C1 segment of cervical spinal cord (tissue), 14 donors: Measurements from ENCODE around the gene PPP1R13B.
A peak's percentile ranks its signal among the peaks of the same experiment; 100 is the strongest.
"Not testable (repeated sequence)": the region's sequence is repeated elsewhere in the genome, so short reads cannot be mapped to it uniquely, and the experiment has no call there.

Experiments
- DNase-seq, 14 donors: peaks; one replicate each; lab custom pipeline; 2025; lab: John Stamatoyannopoulos, UW

PPP1R13B gene

DNA sequence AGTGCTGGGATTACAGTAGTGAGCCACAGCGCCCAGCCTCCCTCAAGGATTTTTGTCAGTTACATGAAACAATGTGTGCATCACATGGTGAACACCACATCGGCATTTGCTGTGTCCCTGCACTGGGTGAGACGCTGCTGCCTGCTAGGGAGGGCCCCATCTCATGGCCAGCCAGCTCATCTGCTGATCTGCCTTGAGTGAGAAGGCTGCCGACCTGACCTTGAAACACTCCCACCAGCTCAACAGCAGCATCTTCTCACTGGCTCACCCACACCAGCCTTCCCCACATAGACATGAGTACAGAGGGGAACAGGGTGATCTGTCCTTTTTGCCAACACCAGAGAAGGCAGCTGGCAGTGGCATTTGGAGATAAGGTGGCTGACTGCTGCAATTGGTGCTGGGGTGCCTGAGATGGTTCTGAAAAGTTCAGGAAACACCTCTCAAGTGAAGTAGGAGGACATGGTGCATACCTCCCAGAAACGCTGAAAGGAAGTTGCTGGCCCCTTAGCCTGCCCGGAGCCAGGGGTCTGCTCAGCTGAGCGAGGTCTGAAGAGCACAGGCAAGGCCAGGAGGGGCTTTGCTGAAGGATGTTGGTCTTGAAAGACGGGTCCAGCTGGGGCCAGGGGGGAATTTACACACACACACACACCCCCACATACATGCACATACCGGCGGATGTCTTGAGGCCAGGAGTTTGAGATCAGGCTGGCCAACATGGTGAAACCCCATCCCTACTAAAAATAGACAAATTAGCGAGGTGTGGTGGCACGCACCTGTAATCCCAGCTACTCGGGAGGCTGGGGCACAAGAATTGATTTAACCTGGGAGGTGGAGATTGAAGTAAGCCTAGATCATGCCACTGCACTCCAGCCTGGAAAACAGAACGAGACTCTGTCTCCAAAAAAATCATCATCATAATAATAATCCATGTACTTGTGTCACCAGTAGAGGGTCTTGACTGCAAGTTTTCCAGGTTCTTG lies 14.3 kb upstream of the PPP1R13B start:
- DNase-seq = no peak

DNA sequence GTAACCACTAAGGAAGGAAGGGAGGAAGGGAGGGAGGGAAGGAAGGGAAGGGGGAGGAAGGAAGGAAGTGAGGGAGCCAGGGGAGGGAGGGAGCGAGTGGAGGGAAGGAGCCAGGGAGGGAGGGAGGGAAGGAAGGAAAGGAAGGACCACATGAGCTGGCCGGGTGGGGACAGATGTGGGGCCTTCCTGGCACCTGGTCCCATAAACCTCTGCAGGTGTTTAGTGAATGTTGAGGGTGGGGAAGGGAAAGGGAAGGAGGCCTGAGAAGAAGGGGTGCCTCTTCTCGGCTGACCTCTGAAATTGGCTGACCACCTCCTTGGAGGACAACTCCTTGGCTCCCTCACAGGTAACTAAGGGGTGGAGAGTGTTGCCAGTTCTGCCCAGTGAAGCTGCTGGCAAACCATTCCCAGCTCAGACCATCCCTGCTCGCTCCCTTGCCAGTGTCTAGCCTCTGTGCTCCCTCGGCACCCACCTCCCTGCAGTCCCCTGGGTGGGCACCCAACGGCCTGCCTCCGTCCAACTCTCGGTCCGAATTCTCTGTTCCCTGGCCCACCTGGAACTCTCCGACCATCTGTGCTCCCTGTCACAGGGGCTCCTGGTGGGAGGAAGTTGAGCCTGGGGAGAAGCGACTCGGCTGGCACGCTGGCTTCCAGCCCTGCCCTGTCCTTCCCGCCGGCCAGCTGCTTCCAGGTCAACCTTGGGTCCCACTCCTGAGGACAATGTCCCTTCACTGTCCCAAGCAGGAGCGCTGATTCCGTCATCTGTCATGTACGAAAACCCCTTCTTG lies 12.2 kb upstream of the PPP1R13B start:
- DNase-seq = peak in 1 of 14 donors; percentile 20

DNA sequence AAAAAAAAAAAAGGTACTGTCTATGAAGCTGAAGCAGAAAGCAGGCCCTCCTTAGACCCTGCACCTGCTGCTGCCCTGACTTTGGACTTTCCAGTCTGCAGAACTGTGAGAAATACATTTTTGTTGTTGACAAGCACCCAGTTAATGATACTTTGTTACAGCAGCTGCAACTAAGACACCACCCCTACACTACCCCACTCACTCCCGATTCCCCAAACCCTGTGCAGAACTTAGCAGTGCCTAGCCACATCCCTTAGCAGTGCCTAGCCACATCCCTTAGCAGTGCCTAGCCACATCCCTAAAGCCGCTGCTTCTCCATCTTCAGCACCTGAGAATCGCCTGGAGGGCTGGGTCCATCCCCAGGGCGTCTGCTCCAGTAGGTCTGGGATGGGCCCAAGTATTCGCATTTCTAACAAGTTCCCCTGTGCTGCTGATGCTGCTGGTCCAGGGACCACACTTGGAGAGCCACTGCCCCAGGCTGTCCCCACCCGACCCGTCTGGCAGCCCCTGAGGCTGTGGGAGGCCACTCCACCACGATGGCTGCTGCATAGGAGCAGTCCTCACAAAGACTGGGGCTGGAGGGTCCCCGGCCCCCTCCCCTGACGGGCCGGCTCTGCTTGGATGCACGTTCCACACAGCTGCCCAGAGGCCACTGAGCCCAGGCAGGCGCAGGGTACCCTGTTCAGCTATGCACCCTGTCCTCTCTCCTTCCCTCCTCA lies 10.8 kb upstream of the PPP1R13B start:
- DNase-seq = no peak

- DNase-seq = no peak
Measured at GRCh38 chr14:103857256-103857655, 9.9 kb upstream of the PPP1R13B start.

DNA sequence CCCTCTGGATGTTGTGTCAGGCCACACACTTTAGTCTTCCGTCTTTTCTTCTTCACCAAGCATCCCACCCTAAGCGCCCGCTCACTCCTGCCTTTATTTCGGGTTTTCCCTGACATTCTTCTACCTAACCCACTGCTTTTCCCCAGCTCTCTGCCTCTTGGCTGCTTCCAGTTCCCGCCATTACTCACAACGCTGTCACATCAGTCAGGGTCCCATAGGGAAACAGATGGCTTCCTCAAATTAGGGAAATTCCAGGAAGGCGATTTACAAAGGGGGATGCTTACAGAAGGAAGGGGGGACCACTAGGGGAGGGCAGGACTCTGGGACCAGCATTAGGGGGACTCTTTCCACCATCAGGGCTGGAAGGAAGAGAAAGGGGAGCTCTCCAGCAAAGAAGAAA lies 9.2 kb upstream of the PPP1R13B start:
- no peak for DNase-seq

DNA sequence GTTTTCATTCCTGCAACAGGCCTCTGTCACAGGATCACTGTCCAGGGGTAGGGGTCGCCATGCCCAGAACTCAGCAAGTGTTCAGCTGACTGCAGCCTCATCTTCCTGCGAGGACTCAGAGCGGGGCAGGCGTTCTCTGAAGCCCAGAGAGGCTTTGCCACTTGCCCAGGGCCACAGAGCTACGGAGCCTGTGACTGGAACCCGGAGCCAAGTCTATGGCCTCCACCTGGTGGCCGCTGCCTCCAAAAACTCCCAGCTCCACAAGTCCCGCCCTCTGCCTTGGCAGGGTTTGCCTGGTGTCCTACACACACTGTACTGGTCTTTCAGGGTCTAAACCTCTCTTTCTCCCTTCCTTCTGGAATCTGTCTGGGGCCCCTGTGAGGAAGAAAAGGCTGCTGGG lies 8.7 kb upstream of the PPP1R13B start:
- DNase-seq = no peak

DNA sequence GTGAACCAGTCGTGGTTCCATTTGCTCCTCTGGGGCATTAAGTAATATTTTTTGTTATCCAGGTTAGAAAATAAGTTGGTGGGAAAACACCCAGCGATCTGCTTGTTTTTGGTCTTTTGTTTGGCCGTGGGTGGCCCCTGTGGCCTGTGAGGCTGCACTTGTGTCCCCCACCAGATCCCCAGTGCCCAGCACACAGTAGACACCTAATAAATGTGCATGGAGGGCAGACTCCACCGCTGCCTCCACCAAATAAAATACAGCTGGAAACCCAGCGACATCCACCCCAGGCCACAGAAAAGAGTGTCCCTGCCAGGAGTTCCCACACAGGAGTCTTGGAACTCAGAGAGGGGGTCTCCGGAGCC lies 8.3 kb upstream of the PPP1R13B start:
- DNase-seq = no peak

GRCh38 chr14:103854822-103855733 lies 7.7 kb upstream of the PPP1R13B start:
- DNase-seq = no peak

GRCh38 chr14:103854017-103854808 lies 6.8 kb upstream of the PPP1R13B start:
- DNase-seq = no peak

DNA sequence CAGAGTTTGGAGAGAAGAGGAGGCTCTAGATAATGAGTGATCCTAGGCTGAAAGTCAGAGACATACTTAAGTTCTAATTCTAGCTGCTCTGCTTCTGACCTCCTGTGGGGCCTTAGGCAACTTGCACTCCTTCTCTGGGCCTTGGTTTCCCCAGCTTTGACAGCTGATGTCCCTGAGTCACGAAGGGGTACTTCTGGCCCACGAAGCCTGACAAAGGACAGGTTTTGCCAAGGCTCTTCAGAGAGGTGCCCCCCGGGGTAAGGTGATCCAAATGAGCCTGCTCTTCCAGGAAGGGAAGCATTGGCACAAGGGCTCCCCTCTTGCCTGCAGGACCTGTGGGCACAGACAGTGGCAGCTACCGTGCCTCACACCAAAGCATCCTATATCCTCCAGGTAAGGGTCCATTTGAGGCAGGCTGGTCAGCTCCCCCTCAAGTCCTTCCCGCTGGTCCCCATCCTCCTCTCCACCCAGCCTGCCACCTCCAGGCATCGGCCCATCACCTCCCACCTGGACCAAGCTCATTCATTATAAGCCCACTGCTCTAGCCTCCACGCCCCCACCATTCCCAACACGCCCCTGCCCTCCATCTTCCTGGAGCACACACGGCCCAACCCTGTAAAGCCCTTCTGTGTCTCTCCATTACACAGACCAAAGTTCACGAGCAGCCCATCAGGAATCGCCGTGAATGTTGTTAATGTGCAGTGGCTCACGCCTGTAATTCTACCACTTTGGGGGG lies 1.9 kb upstream of the PPP1R13B start:
- DNase-seq = no peak

DNA sequence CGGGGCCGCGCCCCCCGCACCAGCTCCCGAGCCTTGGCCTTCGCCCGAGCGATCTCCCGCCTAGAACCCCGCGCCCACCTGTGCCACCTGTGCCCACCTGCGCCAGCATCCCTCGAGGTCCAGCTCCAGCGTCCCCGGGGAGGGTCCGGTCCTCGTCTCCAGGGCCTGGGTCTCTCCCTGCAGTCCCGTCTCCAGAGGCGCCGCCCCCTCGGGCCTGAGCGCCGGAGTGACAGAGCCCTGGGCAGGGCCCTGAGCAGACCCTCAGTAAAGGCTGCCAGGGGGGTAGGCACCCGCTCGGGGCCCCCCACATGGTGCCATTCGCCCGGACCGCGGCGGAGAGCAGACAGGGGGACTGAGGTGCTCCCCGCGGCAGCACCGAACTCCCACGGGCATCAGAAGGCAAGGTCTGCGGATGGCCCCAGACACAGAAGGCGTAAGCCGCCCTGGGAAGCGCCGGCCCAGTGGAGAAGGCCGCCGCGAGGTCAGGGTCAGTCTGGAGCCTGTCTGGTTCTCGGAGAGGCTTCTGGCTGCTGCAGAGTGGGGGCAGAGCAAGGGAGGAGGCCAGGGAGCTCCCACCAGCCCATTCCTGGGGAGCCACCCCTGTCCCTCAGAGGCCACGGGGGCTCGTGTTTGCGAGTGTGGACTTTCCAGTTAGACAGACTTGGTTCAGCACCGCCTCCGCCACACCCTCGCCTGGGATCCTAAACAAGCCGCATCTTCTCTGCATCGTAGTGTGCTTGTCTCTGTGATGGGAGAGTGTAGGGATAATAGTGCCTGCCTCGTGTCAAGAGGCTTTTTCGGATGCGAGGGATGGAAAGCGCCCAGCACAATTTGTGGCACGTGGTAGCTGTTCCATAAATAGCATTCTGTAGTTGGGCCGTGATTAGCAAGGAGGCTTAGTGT lies 1.1 kb upstream of the PPP1R13B start:
- DNase-seq = peak in 3 of 14 donors; percentile 29 to 53 (median 49)

- peak in 2 of 14 donors; percentile 43 to 55 for DNase-seq
Measured at GRCh38 chr14:103846543-103847450, 578 bp downstream of the PPP1R13B start.

DNA sequence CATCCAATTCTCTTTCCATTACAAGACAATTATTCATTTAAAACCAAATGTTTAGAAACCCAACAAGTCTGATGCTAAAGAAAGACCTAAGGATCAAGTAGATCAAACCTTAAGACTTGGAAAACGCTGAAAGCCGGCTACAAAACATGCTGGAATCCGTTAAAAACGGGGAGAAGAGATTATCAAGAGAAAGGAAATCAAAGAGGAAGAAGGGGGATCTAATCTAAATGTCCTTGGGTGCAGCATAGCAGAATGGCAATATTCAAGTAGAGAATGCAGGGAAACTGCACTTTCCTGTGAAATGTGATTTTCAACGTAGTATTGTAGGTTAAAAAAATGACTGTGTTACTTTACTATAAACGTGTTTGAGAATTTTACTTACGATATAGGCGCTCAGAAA lies 1.3 kb downstream of the PPP1R13B start:
- DNase-seq = no peak

GRCh38 chr14:103845327-103845726 lies 2.0 kb downstream of the PPP1R13B start:
- DNase-seq = no peak

DNA sequence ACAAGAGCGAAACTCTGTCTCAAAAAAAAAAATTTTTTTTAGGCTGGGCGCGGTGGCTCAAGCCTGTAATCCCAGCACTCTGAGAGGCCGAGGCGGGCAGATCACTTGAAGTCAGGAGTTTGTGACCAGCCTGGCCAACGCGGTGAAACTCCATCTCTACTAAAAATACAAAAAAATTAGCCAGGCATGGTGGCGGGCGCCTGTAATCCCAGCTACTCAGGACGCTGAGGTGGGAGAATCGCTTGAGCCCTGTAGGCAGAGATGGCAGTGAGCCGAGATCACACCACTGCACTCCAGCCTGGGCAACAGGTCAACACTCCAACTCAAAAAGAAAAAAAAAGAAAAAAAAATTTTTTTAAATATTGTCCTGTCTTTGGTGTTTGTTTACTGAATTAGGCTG lies 6.1 kb downstream of the PPP1R13B start:
- not testable (repeated sequence) for DNase-seq

GRCh38 chr14:103840014-103840413 lies 7.4 kb downstream of the PPP1R13B start:
- no peak for DNase-seq

DNA sequence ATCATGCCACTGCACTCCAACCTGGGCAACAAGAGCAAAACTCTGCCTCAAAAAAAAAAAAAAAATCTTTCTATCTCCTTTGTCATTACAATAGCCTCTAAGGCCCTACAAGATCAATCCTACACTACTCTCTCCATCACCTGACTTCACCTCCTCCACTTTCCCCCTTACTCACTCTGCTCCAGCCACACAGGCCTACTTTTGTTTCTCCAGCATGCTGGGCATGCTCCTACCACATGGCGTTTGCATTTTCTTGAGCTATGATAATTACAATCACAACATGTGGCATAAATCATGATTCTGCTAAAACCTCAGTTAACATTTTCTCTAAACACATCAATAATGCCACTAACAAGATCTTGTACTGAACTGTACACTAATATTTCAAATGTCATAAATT lies 7.8 kb downstream of the PPP1R13B start:
- no peak for DNase-seq
